Endothelial cell of umbilical vein (primary cell): Measurements from ENCODE around the gene RCAN1. TPM values are rescaled to one million over a fixed set of nuclear protein-coding genes. Genes with fewer than 3 reads are reported as not detected.

Experiments used
- BruUV-seq: library from RNA; stranded (reverse); fragments of 400-500 nt; replicated peaks from 2 replicates; lab custom pipeline; 2021; lab: Mats Ljungman, UMichigan
- CTCF ChIA-PET: fragments of 300-600, 350-600 bp; sonication (Branson Sonifier 250); formaldehyde crosslinking; loops from one replicate; lab custom pipeline; 2021; ENCODE audit warnings: antibody characterized with exemption, inconsistent platforms; lab: Charles Lee
- POLR2A ChIA-PET: fragments of 300-600, 350-600 bp; sonication (Branson Sonifier 250); formaldehyde crosslinking; loops from one replicate; lab custom pipeline; 2021; ENCODE audit warnings: antibody characterized with exemption, inconsistent platforms; lab: Charles Lee
- DNase-seq: peaks from one replicate; pipeline ENCODE4 v3.0.0-alpha.2; 2011; ENCODE audit warnings: low read depth, low spot score
- FAIRE-seq: peaks from 2 replicates; lab custom pipeline; 2011; peaks lifted over from hg19 to GRCh38; lab: Jason Lieb, UNC
- H2AFZ ChIP-seq: 2 replicates; pipeline ENCODE4 v1.6.0; 2012; ENCODE audit warnings: low read depth, low read length, control low read depth, inconsistent platforms
- H3K27ac ChIP-seq: 2 replicates; pipeline ENCODE4 v1.5.1; 2011; ENCODE audit warnings: low read depth, mild to moderate bottlenecking, control low read depth, low read length, moderate library complexity; ENCODE audit not compliant: insufficient read depth
- H3K27me3 ChIP-seq, 2 experiments: 2 replicates each; pipeline versions ENCODE4 v1.6.0 to v1.6.1; 2011; ENCODE audit warnings: low read length in 2 of 2, mixed read lengths in 1 of 2; ENCODE audit not compliant: control insufficient read depth in 2 of 2, insufficient read depth in 2 of 2
- H3K36me3 ChIP-seq, 2 experiments: 2 replicates in 1 of 2; 3 replicates in 1 of 2; pipeline ENCODE4 v1.5.1; 2011; ENCODE audit warnings: low read length in 2 of 2, mild to moderate bottlenecking in 1 of 2, moderate library complexity in 1 of 2; ENCODE audit not compliant: control insufficient read depth in 2 of 2, insufficient read depth in 2 of 2; ENCODE audit errors: extremely low read depth in 1 of 2
- H3K4me1 ChIP-seq: 3 replicates; pipeline ENCODE4 v1.5.1; 2011; ENCODE audit warnings: mild to moderate bottlenecking, low read length; ENCODE audit not compliant: control insufficient read depth, insufficient read depth; ENCODE audit errors: extremely low read depth
- H3K4me2 ChIP-seq: 2 replicates; pipeline ENCODE4 v1.6.1; 2011; ENCODE audit warnings: low read length, control low read depth, mixed read lengths; ENCODE audit not compliant: insufficient read depth
- H3K4me3 ChIP-seq, 3 experiments: fragments of 200-600 bp in 1 of 3; sonication (generic), shearing (Covaris generic) in 1 of 3; replicated peaks in 1 of 3; 2 replicates each; pipeline ENCODE4 v1.5.1; 2011 to 2016; ENCODE audit warnings: control low read depth in 3 of 3, low read length in 3 of 3, mild to moderate bottlenecking in 2 of 3, inconsistent platforms in 1 of 3, low read depth in 1 of 3, moderate library complexity in 1 of 3; ENCODE audit not compliant: insufficient read depth in 1 of 3
- H3K79me2 ChIP-seq: 2 replicates; pipeline ENCODE4 v1.6.0; 2012; ENCODE audit warnings: low read length, inconsistent platforms; ENCODE audit not compliant: control insufficient read depth, insufficient read depth
- H3K9ac ChIP-seq: replicated peaks from 2 replicates; pipeline ENCODE3; 2011; ENCODE audit warnings: low read length, control low read depth; ENCODE audit not compliant: insufficient read depth; ENCODE audit errors: extremely low read depth
- H3K9me1 ChIP-seq: replicated peaks from 3 replicates; pipeline ENCODE4 v1.6.0; 2011; ENCODE audit warnings: mild to moderate bottlenecking, low read length; ENCODE audit not compliant: control insufficient read depth, insufficient read depth; ENCODE audit errors: extremely low read depth
- H3K9me3 ChIP-seq: replicated peaks from 2 replicates; pipeline ENCODE4 v1.5.1; 2012; ENCODE audit warnings: low read length, inconsistent platforms; ENCODE audit not compliant: control insufficient read depth, insufficient read depth
- H4K20me1 ChIP-seq: replicated peaks from 2 replicates; pipeline ENCODE3; 2011; ENCODE audit warnings: mild to moderate bottlenecking, low read length; ENCODE audit not compliant: control insufficient read depth, insufficient read depth; ENCODE audit errors: extremely low read depth
- EZH2 ChIP-seq: IDR thresholded peaks from 2 replicates; pipeline ENCODE4 v1.6.1; 2012; ENCODE audit warnings: borderline replicate concordance, low read depth, mild to moderate bottlenecking, moderate library complexity, low read length, inconsistent platforms; ENCODE audit not compliant: severe bottlenecking
- FOS ChIP-seq: IDR thresholded peaks from 2 replicates; pipeline ENCODE4 v1.6.1; 2011; ENCODE audit warnings: mild to moderate bottlenecking, low read length, moderate library complexity, borderline replicate concordance; ENCODE audit not compliant: insufficient read depth
- GATA2 ChIP-seq: IDR thresholded peaks from 2 replicates; pipeline ENCODE4 v1.7.0; 2011; ENCODE audit warnings: low read depth, mild to moderate bottlenecking, moderate library complexity, mixed read lengths, low read length; ENCODE audit not compliant: insufficient read length, insufficient read depth
- JUN ChIP-seq: IDR thresholded peaks from 2 replicates; pipeline ENCODE4 v1.6.1; 2011; ENCODE audit warnings: borderline replicate concordance, low read depth; ENCODE audit not compliant: insufficient read length, insufficient read depth
- MYC ChIP-seq: IDR thresholded peaks from one replicate; pipeline ENCODE4 v1.6.1; 2011; ENCODE audit warnings: mild to moderate bottlenecking, low read depth, low read length
- POLR2A ChIP-seq: IDR thresholded peaks from 2 replicates; pipeline ENCODE4 v1.6.1; 2012; ENCODE audit warnings: low read depth, mild to moderate bottlenecking, control low read depth, low read length
- POLR2AphosphoS5 ChIP-seq: IDR thresholded peaks from 2 replicates; pipeline ENCODE4 v1.6.1; 2012; ENCODE audit warnings: low read depth, mild to moderate bottlenecking, control low read depth, low read length, moderate library complexity; ENCODE audit not compliant: insufficient read depth
- dilution Hi-C: fragments of 300-500 bp; cut with MboI; formaldehyde crosslinking; loops from one replicate; pipeline ENCODE4 v1.15.0; 2019; ENCODE audit warnings: low sequenced_read_pairs; ENCODE audit not compliant: extremely low pct_ligation_motif_present
- intact Hi-C: fragments of 100-400 bp; cut with micrococcal nuclease; formaldehyde crosslinking; loops from one replicate; pipeline ENCODE4 v1.10.0; 2022
- polyA plus RNA-seq, 4 experiments: library from polyadenylated mRNA; depleted of rRNA in 3 of 4; stranded (reverse) in 3 of 4; unstranded in 1 of 4; fragments of >200 nt; gene quantifications; 2 replicates each; pipeline versions ENCODE4 v1.2.1 to v1.2.3, GENCODE V29; 2011 to 2012; ENCODE audit warnings: missing spikeins in 1 of 4
- total RNA-seq: library from RNA; stranded (reverse); gene quantifications from 2 replicates; pipeline ENCODE4 v1.2.3, GENCODE V29; 2021
- TF ChIP-seq, protein P1 (sequence below), 2 donors: IDR thresholded peaks; 1 replicate in 1 of 2; 2 replicates in 1 of 2; pipeline ENCODE4 v1.5.1; 2011; ENCODE audit warnings: low read length in 2 of 2, mild to moderate bottlenecking in 2 of 2, moderate library complexity in 2 of 2, control low read depth in 1 of 2, inconsistent platforms in 1 of 2, low read depth in 1 of 2; ENCODE audit not compliant: insufficient read depth in 1 of 2; ENCODE audit errors: extremely low read depth in 1 of 2

Gene RCAN1
- total and polyA plus RNA-seq, 2 donors (not counting 3 experiments of a cell fraction or from before 2014, with no cell fraction given): 9.7 to 16.5 TPM

DNA sequence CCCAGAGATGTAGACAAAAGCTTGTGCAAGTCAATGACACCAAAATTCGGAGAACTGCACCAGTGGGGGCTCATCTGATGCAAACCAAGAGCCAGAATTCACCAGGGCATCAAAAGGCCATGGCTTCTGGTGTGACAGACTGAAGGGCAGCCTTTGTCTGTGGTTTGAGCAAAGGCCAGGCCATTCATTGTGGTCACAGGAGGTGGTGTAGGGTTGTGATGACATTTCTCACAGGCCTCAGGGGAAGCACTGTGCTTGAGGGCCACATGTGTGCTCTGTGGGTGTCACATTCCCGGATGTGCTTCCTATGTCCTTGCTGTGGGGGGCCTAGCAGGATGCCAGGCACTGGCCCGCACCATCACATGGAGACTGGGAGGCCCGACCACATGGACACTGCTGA lies 80.4 kb downstream of the RCAN1 start:
- H3K27ac ChIP-seq: no peak overlapping the region
- POLR2A ChIA-PET: no interaction called here
- no peaks in the 10 kb centered on the region for H3K36me3 ChIP-seq
- H3K4me2 ChIP-seq: no peak overlapping the region
- no peaks in the 10 kb centered on the region for H3K9me1 ChIP-seq
- H3K9ac ChIP-seq: no peak overlapping the region
- DNase-seq: no peak
- CTCF ChIA-PET: interaction anchor here (0.8 to 1.3 kb wide), 2 partner anchors 10 to 12 kb away, joined by 3 to 4 read pairs; no protein-coding TSS in a partner anchor
- dilution Hi-C loops (no loop called here), intact Hi-C loops (no loop called here)
- no TSS peak for BruUV-seq
- H2AFZ ChIP-seq: no peak overlapping the region
- H3K27me3 ChIP-seq: no peaks in the 10 kb centered on the region
- no peaks in the 10 kb centered on the region for H4K20me1 ChIP-seq
- H3K79me2 ChIP-seq: no peaks in the 10 kb centered on the region
- no peaks in the 10 kb centered on the region for H3K4me1 ChIP-seq
- TF ChIP-seq MYC: no peak
- TF ChIP-seq, protein P1, sequence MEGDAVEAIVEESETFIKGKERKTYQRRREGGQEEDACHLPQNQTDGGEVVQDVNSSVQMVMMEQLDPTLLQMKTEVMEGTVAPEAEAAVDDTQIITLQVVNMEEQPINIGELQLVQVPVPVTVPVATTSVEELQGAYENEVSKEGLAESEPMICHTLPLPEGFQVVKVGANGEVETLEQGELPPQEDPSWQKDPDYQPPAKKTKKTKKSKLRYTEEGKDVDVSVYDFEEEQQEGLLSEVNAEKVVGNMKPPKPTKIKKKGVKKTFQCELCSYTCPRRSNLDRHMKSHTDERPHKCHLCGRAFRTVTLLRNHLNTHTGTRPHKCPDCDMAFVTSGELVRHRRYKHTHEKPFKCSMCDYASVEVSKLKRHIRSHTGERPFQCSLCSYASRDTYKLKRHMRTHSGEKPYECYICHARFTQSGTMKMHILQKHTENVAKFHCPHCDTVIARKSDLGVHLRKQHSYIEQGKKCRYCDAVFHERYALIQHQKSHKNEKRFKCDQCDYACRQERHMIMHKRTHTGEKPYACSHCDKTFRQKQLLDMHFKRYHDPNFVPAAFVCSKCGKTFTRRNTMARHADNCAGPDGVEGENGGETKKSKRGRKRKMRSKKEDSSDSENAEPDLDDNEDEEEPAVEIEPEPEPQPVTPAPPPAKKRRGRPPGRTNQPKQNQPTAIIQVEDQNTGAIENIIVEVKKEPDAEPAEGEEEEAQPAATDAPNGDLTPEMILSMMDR (IDR thresholded peaks at IDR 0.05; ENCODE audit: extremely low read depth in 1 of 2, insufficient read depth in 1 of 2, low read depth in 1 of 2, low read length in 2 of 2): no peak
- TF ChIP-seq JUN: no peak
- no peak for TF ChIP-seq EZH2
- no peak for TF ChIP-seq GATA2
- TF ChIP-seq POLR2A: no peak
- TF ChIP-seq POLR2AphosphoS5: no peak
- no peak for TF ChIP-seq FOS
- H3K9me3 ChIP-seq: no peaks in the 10 kb centered on the region
- no peak overlapping the region for H3K4me3 ChIP-seq
- FAIRE-seq: no peak
